ENCODE measurements around the gene BRIX1. TPM values are rescaled to one million over a fixed set of nuclear protein-coding genes. Genes with fewer than 3 reads are reported as not detected.

The BRIX1 gene
- total RNA-seq = 44.9 and 50.4 TPM in 2 replicates

DNA sequence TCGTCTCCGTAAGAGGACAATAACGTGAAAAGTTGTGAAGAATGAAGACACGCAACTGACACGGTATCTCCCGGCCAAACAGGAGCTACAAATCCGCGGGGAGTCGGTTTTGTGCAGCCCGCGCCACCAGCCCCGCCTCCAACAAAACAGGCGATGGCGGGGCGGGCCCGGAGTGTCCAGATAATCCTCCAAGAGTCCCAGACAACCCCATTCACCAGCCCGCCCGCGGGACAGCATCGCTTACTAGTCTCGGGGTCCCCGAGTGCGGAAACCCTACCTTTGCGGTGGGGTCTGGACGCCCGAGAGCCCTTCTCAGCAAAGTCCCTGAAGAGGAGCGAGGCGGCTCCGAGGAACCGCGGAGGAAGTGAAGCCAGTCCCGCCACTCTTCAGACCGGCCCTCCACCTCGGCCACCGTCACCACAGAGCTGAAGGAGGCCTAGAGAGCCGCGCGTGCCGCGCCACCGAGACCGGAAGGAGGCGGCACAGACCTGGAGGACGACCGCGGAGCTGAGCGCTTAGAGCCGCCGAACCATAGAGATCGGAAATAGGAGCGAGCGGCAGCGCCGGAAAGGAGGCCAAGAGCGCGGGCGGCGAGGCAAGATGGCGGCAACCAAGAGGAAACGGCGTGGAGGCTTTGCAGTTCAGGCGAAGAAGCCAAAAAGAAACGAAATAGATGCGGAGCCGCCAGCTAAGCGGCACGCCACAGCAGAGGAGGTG lies at the start of gene BRIX1, which contains the start of gene RAD1:
Gene BRIX1, plus strand, starts transcription at position 573 of the 717 bp plus-strand sequence. Its CDS starts 28 bp downstream, at position 601.
Gene RAD1, minus strand, starts transcription at position 366 of the 717 bp plus-strand sequence. CDS start 612 bp downstream, outside the sequence.
- intact Hi-C loops (cut with micrococcal nuclease) = loop anchor here (1.0 to 5.0 kb wide), 14 partner anchors 9 to 1961 kb away; partner anchors contain the start of genes AMACR, DNAJC21, NIPBL and SKP2

DNA sequence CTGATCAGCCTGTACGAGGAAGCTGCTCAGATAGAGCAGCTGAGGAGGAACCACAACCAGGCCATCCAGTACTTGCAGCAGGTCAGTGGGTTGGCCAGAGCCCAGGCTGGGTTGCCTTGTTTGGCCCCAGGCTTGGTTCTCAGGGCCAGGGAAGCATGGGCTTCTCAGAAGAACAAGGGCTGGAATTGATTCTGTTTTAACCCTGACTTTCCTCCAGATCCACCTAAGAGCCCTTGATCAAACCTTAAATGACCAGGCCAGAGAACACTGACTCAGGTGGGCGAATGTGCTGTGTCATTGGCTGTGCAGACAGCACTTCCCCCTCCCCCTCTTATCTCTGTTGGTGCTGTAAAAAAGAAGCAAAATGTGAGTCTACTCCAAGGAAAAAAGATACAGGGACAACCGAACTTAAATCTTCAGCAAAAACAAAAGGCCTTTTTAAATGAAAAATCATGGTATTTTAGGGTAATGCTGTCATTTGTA lies 48.5 kb upstream of the BRIX1 start:
- intact Hi-C loops (cut with micrococcal nuclease) = no loop called here

- intact Hi-C loops (cut with micrococcal nuclease) = no loop called here
Observed at GRCh38 chr5:34867660-34868059, 47.9 kb upstream of the BRIX1 start.

GRCh38 chr5:34868791-34869190 lies 46.7 kb upstream of the BRIX1 start:
- intact Hi-C loops (cut with micrococcal nuclease) = no loop called here

GRCh38 chr5:34869256-34869655 lies 46.3 kb upstream of the BRIX1 start:
- intact Hi-C loops (cut with micrococcal nuclease) = no loop called here

- intact Hi-C loops (cut with micrococcal nuclease) = no loop called here
Observed at GRCh38 chr5:34870382-34870781, 45.1 kb upstream of the BRIX1 start.

GRCh38 chr5:34876275-34876674 lies 39.2 kb upstream of the BRIX1 start:
- intact Hi-C loops (cut with micrococcal nuclease) = no loop called here

GRCh38 chr5:34881246-34881645 lies 34.3 kb upstream of the BRIX1 start:
- intact Hi-C loops (cut with micrococcal nuclease) = no loop called here

GRCh38 chr5:34886392-34887119 lies 29.0 kb upstream of the BRIX1 start:
- intact Hi-C loops (cut with micrococcal nuclease) = no loop called here

DNA sequence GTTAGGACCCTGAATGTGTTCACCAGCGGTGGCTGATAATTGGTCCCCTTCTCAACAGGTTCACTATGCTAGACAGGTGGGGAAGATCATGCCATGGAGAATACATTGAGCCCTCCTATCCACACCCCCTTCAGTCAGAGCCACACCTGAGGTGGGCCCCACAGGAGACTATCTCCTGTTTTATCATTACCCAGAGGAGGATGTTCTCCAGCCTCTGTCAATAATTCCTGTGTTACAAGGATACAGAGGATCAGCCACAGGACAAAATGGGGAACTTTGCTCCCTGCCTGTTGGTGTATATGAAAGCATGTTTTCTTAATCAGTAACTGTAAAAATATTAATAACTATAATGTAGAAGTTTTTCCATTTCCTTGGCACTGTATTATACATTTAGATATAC lies 26.1 kb upstream of the BRIX1 start:
- intact Hi-C loops (cut with micrococcal nuclease) = no loop called here

DNA sequence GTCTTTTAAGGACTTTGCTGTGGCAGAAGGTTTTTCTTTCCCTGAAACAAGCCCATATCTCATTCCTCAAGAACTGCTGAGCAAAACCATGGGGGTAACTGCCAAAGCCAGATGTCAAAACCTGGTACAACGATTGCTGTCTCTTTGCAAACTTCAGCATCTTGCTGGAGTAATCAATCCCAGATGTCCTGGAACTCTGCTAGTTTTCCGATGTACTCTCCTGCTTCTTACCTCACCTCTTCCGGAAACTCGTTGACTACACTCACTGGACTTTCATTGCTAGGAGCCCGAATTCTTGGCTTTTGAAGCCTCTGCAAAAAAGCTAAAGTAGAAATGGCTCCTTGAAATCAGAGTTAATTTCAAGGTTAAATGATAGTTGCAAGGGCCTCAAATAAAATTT lies 23.5 kb upstream of the BRIX1 start:
- intact Hi-C loops (cut with micrococcal nuclease) = loop anchor here (10.0 kb wide), 1 partner anchor 237 kb away; the partner anchor contains the start of gene RAI14

DNA sequence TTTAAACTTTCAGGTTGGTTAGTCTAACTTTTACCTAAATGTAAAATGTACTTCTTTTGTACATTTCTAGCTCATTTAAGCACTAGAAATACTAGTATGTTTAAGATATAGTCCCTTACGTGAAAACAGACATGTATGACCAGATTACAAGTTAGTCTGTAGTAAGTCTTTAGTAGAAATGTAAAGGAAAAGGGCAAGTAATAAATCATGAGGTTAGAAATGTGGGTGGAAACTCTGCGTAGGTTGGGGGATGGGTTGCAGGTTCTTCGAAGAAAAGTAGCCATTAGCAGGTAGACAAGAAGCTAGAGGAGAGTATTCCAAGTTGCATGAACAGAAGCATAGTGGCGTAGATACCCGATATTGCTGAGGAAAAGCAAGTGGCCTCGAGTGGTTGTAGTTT lies 23.1 kb upstream of the BRIX1 start:
- intact Hi-C loops (cut with micrococcal nuclease) = loop anchor here (10.0 kb wide), 1 partner anchor 238 kb away; the partner anchor contains the start of gene RAI14

GRCh38 chr5:34894716-34895115 lies 20.8 kb upstream of the BRIX1 start:
- intact Hi-C loops (cut with micrococcal nuclease) = loop anchor here (10.0 kb wide), 1 partner anchor 240 kb away; the partner anchor contains the start of gene RAI14

DNA sequence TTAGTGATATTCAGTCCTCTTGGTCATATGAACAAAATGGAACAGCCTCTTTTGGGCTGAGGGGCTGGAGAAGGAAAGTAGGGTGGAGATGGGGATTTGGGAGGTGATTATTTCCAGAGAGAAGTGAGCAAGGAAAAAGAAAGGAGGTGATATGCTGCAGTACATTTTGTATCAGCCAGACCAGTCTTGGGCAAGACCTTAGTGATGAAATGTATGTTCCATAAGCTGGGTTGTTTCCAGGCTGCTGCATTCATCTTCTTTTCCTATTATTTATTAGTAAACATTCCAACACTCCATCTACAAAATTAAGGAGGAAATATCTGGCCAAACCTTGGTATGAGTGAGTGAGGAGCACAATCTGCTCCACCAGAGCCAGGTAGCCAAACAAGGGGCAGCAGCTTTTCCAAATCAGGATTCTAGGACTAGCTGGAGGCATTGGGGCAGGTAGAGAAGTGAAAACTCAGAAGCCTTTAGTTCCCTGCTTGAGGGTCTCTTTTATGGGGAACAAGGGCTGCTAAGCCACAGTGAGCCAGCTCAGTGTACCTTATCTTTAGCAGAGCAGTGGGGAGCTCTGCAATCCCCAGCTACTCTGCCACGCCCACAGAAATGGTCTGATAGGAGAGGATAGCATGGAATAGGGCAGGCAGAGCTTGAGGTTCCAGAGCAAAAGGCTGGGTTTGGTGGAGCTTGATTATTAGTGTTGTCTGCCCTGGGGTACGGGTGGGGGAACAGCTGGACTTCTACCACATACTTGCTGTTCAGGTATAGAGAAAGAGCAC lies 19.7 kb upstream of the BRIX1 start:
- intact Hi-C loops (cut with micrococcal nuclease) = loop anchor here (10.0 kb wide), 1 partner anchor 241 kb away; the partner anchor contains the start of gene RAI14

DNA sequence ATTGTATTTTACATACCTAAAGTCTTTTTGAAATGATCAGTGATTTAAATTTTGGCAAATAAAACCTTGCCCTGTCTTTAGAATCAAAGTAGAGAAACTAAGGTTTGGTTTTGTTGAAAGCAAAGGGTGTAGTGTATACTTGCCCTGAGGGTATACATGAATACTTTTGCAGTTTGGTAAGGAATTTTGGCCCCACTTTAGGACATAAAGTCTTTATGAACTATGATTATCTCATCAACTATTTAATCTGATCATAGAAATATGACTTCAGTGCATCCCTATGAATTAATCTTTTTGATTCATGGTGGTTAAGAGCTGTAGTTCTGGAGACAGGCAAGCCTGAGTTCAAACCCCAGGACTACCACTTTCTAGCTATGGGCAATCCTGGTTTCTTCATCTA lies 17.9 kb upstream of the BRIX1 start:
- intact Hi-C loops (cut with micrococcal nuclease) = loop anchor here (1.0 to 10.0 kb wide), 5 partner anchors 58 to 423 kb away; partner anchors contain the start of genes RAI14 and TTC23L

- intact Hi-C loops (cut with micrococcal nuclease) = loop anchor here (1.0 to 10.0 kb wide), 5 partner anchors 59 to 424 kb away; partner anchors contain the start of genes RAI14 and TTC23L
Observed at GRCh38 chr5:34898258-34898895, 17.1 kb upstream of the BRIX1 start.

- intact Hi-C loops (cut with micrococcal nuclease) = loop anchor here (10.0 kb wide), 1 partner anchor 244 kb away; the partner anchor contains the start of gene RAI14
Observed at GRCh38 chr5:34899066-34899465, 16.4 kb upstream of the BRIX1 start.

GRCh38 chr5:34900652-34901051 lies 14.9 kb upstream of the BRIX1 start:
- intact Hi-C loops (cut with micrococcal nuclease) = no loop called here

DNA sequence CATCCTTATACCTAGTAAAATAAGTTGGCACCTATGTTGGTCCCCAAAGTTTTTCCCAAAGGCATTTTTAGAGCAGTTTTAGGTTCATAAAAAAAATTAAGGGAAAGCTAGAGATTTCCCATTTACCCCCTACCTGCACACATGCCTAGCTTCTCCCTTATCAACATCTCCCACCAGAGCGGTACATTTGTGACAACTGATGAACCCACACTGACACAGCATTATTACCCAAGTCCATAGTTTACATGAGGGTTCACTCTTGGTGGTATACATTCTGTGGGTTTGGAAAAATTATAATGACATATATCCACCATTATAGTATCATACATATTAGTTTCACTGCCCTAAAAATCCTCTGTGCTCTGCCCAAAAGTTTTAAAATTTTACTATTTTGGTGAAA lies 12.3 kb upstream of the BRIX1 start:
- intact Hi-C loops (cut with micrococcal nuclease) = no loop called here

DNA sequence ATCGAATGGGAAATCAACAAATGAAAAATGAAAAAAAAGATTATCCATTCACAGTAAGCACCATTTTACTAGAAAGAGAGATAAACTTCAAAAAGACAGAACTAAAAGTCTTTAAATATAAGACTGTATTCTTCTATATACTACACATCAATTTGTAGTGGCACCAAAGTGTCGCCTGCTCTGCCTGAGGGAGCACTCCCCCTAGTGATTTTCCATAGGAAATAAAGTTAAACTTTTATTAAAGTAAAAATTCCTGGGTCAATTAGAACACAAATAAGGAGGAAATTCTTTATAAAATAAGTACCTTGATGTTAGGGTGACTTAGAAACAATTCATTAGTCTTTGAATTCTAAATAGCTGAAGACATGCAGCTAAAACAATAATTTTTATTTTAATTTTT lies 9.9 kb upstream of the BRIX1 start:
- intact Hi-C loops (cut with micrococcal nuclease) = no loop called here

Measured in T-helper 1 cell treated with Interleukin-12 subunit alpha and Interleukin-12 subunit beta and Interleukin-4 antibody, amounts not matched to agents 30 ng/mL and 1 ng/mL, for 36 hours (primary cell).